HL-60 (cell line): ENCODE measurements around the gene CLDN7.

Source experiments
- DNase-seq, 2 experiments: peaks; one replicate each; pipeline ENCODE4 v3.0.0-alpha.2; 2010 to 2020; ENCODE audit warnings: low read depth in 1 of 2, low spot score in 1 of 2
- H3K27ac ChIP-seq: fragments of 250-450 bp; sonication (Bioruptor Pico); replicated peaks from 2 replicates; pipeline ENCODE4 v1.5.1; 2020; ENCODE audit warnings: mild to moderate bottlenecking, moderate library complexity
- H3K27me3 ChIP-seq: fragments of 250-450 bp; sonication (Bioruptor Pico); 2 replicates; pipeline ENCODE4 v1.5.1; 2021; ENCODE audit warnings: mild to moderate bottlenecking, moderate library complexity; ENCODE audit not compliant: insufficient read depth, poor library complexity, severe bottlenecking
- H3K4me3 ChIP-seq: replicated peaks from 2 replicates; pipeline ENCODE4 v1.5.1; 2011; ENCODE audit warnings: mild to moderate bottlenecking, control low read depth, low read length; ENCODE audit not compliant: insufficient read depth
- GABPA ChIP-seq: IDR thresholded peaks from 2 replicates; pipeline ENCODE4 v1.6.1; 2012; ENCODE audit warnings: low read depth
- POLR2AphosphoS5 ChIP-seq: IDR thresholded peaks from 2 replicates; pipeline ENCODE4 v1.6.1; 2012; ENCODE audit warnings: low read depth
- SPI1 ChIP-seq: IDR thresholded peaks from 2 replicates; pipeline ENCODE4 v1.6.1; 2012; ENCODE audit warnings: low read depth, mild to moderate bottlenecking, borderline replicate concordance
- TF ChIP-seq, protein P1 (sequence below): IDR thresholded peaks from one replicate; pipeline ENCODE4 v1.5.1; 2011; ENCODE audit warnings: low read length, control low read depth, inconsistent platforms; ENCODE audit not compliant: insufficient read depth
- TF ChIP-seq, protein P2 (sequence below): IDR thresholded peaks from 2 replicates; pipeline ENCODE4 v1.6.1; 2012; ENCODE audit warnings: low read depth; ENCODE audit not compliant: insufficient replicate concordance

Gene CLDN7

DNA sequence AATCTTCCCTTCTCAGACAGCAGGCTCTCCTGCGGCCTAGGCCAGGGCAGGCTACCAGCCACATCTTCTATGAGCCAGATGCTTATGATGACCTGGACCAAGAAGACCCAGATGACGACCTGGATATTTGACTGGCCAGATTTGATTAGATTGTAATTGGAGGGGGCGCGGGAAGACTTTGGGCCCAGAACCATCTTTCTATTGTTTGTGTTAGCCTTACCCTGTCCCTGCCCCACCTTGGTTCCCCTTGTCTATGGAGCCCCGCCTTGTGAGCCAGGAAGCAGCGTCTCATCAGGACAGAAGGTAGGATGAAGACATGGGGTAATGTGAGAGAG is 2.8 kb downstream of the CLDN7 start:
- Histone ChIP-seq H3K4me3 (no peak overlapping the region), H3K27ac (no peak overlapping the region), H3K27me3 (peaks cover 2% of the 10 kb centered on the region)
- TF ChIP-seq GABPA, result no peak
- TF ChIP-seq SPI1, result no peak
- TF ChIP-seq, protein P1, sequence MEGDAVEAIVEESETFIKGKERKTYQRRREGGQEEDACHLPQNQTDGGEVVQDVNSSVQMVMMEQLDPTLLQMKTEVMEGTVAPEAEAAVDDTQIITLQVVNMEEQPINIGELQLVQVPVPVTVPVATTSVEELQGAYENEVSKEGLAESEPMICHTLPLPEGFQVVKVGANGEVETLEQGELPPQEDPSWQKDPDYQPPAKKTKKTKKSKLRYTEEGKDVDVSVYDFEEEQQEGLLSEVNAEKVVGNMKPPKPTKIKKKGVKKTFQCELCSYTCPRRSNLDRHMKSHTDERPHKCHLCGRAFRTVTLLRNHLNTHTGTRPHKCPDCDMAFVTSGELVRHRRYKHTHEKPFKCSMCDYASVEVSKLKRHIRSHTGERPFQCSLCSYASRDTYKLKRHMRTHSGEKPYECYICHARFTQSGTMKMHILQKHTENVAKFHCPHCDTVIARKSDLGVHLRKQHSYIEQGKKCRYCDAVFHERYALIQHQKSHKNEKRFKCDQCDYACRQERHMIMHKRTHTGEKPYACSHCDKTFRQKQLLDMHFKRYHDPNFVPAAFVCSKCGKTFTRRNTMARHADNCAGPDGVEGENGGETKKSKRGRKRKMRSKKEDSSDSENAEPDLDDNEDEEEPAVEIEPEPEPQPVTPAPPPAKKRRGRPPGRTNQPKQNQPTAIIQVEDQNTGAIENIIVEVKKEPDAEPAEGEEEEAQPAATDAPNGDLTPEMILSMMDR, result no peak
- TF ChIP-seq, protein P2, sequence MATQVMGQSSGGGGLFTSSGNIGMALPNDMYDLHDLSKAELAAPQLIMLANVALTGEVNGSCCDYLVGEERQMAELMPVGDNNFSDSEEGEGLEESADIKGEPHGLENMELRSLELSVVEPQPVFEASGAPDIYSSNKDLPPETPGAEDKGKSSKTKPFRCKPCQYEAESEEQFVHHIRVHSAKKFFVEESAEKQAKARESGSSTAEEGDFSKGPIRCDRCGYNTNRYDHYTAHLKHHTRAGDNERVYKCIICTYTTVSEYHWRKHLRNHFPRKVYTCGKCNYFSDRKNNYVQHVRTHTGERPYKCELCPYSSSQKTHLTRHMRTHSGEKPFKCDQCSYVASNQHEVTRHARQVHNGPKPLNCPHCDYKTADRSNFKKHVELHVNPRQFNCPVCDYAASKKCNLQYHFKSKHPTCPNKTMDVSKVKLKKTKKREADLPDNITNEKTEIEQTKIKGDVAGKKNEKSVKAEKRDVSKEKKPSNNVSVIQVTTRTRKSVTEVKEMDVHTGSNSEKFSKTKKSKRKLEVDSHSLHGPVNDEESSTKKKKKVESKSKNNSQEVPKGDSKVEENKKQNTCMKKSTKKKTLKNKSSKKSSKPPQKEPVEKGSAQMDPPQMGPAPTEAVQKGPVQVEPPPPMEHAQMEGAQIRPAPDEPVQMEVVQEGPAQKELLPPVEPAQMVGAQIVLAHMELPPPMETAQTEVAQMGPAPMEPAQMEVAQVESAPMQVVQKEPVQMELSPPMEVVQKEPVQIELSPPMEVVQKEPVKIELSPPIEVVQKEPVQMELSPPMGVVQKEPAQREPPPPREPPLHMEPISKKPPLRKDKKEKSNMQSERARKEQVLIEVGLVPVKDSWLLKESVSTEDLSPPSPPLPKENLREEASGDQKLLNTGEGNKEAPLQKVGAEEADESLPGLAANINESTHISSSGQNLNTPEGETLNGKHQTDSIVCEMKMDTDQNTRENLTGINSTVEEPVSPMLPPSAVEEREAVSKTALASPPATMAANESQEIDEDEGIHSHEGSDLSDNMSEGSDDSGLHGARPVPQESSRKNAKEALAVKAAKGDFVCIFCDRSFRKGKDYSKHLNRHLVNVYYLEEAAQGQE, result no peak
- TF ChIP-seq POLR2AphosphoS5, result no peak
- DNase-seq, result no peak

DNA sequence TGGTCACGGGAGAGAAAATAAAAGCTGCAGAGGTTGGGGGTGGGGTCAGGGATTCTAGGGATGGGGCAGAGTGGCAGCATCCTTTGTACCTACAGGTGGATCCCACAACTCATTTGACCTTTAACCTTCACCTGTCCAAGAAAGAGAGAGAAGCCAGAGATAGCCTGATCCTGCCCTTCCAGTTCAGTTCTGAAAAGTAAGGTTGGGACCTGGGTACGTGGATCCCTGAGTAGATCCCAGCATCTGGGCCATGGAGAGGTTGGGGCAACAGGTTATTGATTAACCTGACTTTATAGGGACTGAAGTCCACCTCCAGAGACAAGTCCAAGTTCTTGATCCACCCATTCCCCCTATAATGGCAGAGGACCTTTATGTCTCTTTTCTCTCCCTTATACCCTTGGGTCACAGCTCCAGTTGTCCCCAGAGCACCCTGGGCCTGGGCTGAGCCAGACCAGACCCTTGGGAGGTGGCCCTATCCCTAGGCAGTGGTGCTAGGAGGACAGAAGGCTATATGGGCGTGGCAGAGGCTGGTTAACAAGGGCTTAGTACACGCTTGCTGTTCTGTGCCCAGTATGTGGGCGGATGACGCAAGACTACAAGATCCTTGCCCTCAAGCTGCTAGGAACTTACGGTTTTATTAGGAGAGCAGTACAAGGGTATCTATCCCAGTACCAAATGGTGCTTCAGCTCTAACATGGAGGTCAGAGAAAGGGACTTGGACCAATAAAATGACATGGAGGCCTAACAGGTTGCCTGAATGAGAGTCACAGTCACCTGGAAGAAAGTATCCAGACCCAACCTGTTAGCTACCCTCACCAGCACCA is 3.3 kb downstream of the CLDN7 start:
- DNase-seq, result no peak
- Histone ChIP-seq H3K4me3 (no peak overlapping the region), H3K27me3 (peaks cover 2% of the 10 kb centered on the region), H3K27ac (no peak overlapping the region)
- TF ChIP-seq SPI1, result no peak
- TF ChIP-seq, protein P2, result no peak
- TF ChIP-seq, protein P1, result no peak

DNA sequence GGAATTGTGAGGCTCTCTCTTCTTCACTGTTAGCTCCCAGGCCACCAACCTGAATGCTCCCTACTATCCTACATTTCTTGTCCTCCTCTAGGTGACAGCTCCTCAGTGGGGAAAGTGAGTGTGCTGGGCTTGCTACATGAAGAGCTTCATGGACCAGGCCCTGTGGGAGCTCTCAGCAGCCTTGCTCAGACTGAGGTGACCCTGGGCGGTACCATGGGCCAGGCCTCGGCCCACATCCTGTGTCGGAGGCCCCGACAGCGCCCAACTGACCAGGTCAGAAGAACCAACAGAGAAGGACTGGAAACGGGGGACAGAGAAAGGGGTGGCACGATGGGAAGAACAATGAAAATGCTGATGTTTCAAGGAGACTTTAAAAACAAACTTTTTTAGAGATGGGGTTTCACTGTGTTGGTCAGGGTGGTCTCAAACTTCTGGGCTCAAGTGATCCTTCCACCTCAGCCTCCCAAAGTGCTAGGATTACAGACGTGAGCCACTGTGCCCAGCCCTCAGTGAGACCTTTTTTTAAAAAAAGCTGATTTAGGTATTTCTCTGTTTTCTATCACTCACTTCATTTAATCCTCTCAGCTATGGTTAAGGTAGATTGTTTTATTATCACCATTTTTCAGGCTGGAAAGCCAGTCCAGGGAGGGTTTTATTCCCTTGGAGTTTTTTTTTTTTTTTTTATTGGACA is 5.4 kb downstream of the CLDN7 start:
- H3K27ac ChIP-seq, result no peak overlapping the region

DNA sequence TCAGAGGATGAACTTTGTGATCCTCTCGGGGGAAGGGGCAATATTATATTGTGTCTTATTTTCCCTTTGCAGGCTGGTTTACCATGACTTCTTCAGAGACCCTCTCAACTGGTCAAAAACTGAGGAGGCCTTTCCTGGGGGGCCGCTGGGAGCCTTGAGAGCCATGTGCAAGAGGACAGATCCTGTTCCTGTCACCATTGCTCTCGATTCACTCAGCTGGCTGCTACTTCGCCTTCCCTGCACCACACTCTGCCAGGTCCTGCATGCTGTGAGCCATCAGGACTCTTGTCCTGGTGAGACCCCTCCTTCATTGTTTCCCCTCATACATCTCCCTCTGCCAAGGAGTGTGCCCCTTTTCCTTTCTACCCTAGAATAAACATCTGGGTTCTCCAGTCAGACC is 7.8 kb downstream of the CLDN7 start:
- Histone ChIP-seq H3K27me3 (no peaks in the 10 kb centered on the region), H3K27ac (no peak overlapping the region), H3K4me3 (no peak overlapping the region)
- no peak for TF ChIP-seq SPI1
- TF ChIP-seq, protein P1, result no peak
- TF ChIP-seq GABPA, result no peak
- no peak for TF ChIP-seq POLR2AphosphoS5
- TF ChIP-seq, protein P2, result no peak
- DNase-seq, result no peak

More for the DNA sequence above, 5.4 kb downstream of the CLDN7 start:
- no peak for DNase-seq
- H3K4me3 ChIP-seq, result no peak overlapping the region
- TF ChIP-seq POLR2AphosphoS5 (no peak), SPI1 (no peak)
- peaks cover 2% of the 10 kb centered on the region for H3K27me3 ChIP-seq
